Measurements from ENCODE around the gene AP5M1.
A peak's percentile ranks its signal among the peaks of the same experiment; 100 is the strongest.
"Not testable (repeated sequence)": the region's sequence is repeated elsewhere in the genome, so short reads cannot be mapped to it uniquely, and the experiment has no call there.

Gene AP5M1

GRCh38 chr14:57314396-57315089, 45.8 kb downstream of the AP5M1 start:
- H3K4me3 ChIP-seq (ENCODE audit: low read length): no peak overlapping the region
- no peak for DNase-seq (ENCODE audit: low read depth)
- TF ChIP-seq, protein P1, sequence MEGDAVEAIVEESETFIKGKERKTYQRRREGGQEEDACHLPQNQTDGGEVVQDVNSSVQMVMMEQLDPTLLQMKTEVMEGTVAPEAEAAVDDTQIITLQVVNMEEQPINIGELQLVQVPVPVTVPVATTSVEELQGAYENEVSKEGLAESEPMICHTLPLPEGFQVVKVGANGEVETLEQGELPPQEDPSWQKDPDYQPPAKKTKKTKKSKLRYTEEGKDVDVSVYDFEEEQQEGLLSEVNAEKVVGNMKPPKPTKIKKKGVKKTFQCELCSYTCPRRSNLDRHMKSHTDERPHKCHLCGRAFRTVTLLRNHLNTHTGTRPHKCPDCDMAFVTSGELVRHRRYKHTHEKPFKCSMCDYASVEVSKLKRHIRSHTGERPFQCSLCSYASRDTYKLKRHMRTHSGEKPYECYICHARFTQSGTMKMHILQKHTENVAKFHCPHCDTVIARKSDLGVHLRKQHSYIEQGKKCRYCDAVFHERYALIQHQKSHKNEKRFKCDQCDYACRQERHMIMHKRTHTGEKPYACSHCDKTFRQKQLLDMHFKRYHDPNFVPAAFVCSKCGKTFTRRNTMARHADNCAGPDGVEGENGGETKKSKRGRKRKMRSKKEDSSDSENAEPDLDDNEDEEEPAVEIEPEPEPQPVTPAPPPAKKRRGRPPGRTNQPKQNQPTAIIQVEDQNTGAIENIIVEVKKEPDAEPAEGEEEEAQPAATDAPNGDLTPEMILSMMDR (conservative IDR thresholded peaks at IDR 0.05; ENCODE audit: low read depth, low read length): no peak

GRCh38 chr14:57317248-57317833, 48.6 kb downstream of the AP5M1 start:
- DNase-seq (ENCODE audit: low read depth): peak; percentile 34
- TF ChIP-seq, protein P1 (conservative IDR thresholded peaks at IDR 0.05; ENCODE audit: low read depth, low read length): peak; percentile 88
- H3K4me3 ChIP-seq (ENCODE audit: low read length): no peak overlapping the region

- TF ChIP-seq, protein P1 (conservative IDR thresholded peaks at IDR 0.05; ENCODE audit: low read depth, low read length): no peak
- no peak for DNase-seq (ENCODE audit: low read depth)
- H3K4me3 ChIP-seq (ENCODE audit: low read length): no peak overlapping the region
Measured at GRCh38 chr14:57319636-57320192, 50.9 kb downstream of the AP5M1 start.

GRCh38 chr14:57323721-57324120, 55.0 kb downstream of the AP5M1 start:
- TF ChIP-seq, protein P1 (conservative IDR thresholded peaks at IDR 0.05; ENCODE audit: low read depth, low read length): no peak
- no peak for DNase-seq (ENCODE audit: low read depth)
- H3K4me3 ChIP-seq (ENCODE audit: low read length): no peak overlapping the region

GRCh38 chr14:57326253-57326652, 57.5 kb downstream of the AP5M1 start:
- TF ChIP-seq, protein P1 (conservative IDR thresholded peaks at IDR 0.05; ENCODE audit: low read depth, low read length): no peak
- no peak overlapping the region for H3K4me3 ChIP-seq (ENCODE audit: low read length)
- DNase-seq (ENCODE audit: low read depth): no peak

GRCh38 chr14:57329833-57330232, 61.1 kb downstream of the AP5M1 start:
- TF ChIP-seq, protein P1 (conservative IDR thresholded peaks at IDR 0.05; ENCODE audit: low read depth, low read length): no peak
- no peak for DNase-seq (ENCODE audit: low read depth)
- H3K4me3 ChIP-seq (ENCODE audit: low read length): no peak overlapping the region

GRCh38 chr14:57332475-57332874, 63.7 kb downstream of the AP5M1 start:
- H3K4me3 ChIP-seq (ENCODE audit: low read length); DNase-seq (ENCODE audit: low read depth): not testable (repeated sequence)

- not testable (repeated sequence) for DNase-seq (ENCODE audit: low read depth)
Measured at GRCh38 chr14:57333726-57334125, 65.0 kb downstream of the AP5M1 start.

DNA sequence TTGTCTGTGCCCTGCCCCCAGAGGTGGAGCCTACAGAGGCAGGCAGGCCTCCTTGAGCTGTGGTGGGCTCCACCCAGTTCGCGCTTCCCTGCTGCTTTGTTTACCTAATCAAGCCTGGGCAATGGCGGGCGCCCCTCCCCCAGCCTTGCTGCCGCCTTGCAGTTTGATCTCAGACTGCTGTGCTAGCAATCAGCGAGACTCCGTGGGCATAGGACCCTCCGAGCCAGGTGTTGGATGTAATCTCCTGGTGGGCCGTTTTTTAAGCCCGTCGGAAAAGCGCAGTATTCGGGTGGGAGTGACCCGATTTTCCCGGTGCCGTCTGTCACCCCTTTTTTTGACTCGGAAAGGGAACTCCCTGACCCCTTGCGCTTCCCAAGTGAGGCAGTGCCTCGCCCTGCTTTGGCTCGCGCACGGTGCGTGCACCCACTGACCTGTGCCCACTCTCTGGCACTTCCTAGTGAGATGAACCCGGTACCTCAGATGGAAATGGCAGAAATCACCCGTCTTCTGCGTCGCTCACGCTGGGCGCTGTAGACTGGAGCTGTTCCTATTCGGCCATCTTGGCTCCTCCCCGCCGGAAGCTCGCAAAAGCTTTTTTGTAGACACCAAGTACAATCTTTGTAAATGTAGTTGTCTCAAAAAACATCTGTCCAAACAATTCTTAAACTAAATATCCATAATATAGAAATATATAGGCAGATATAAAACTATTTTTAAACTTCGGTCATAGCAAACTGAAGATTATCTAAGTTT, 75.0 kb downstream of the AP5M1 start:
- DNase-seq (ENCODE audit: low read depth); H3K4me3 ChIP-seq (ENCODE audit: low read length): not testable (repeated sequence)

More at GRCh38 chr14:57333726-57334125, 65.0 kb downstream of the AP5M1 start:
- H3K4me3 ChIP-seq (ENCODE audit: low read length): not testable (repeated sequence)

Data from retinal pigment epithelial cell (primary cell).